Kidney glomerular epithelial cell (primary cell): ENCODE data around the gene GAL3ST2.

ENCODE experiments used
- DNase-seq: peaks from one replicate; lab custom pipeline; 2025; lab: John Stamatoyannopoulos, UW

GAL3ST2 gene

GRCh38 chr2:241846406-241846805, 69.8 kb downstream of the GAL3ST2 start:
- no peak for DNase-seq

GRCh38 chr2:241848761-241849615, 72.4 kb downstream of the GAL3ST2 start:
- no peak for DNase-seq

- no peak for DNase-seq
Observed at GRCh38 chr2:241849616-241850543, 73.3 kb downstream of the GAL3ST2 start.

- DNase-seq: no peak
Observed at GRCh38 chr2:241850544-241851324, 74.1 kb downstream of the GAL3ST2 start.

- DNase-seq: no peak
Observed at GRCh38 chr2:241851325-241852115, 74.9 kb downstream of the GAL3ST2 start.

- DNase-seq: no peak
Observed at GRCh38 chr2:241852116-241852980, 75.7 kb downstream of the GAL3ST2 start.

GRCh38 chr2:241852981-241853631, 76.5 kb downstream of the GAL3ST2 start:
- no peak for DNase-seq
